ENCODE measurements around the gene PCDHGB2. TPM values are rescaled to one million over a fixed set of nuclear protein-coding genes. Genes with fewer than 3 reads are reported as not detected.

The PCDHGB2 gene
- total and polyA plus RNA-seq, 12 donors, result 0.10 to 6.3 (median 2.8) TPM

- intact Hi-C loops (cut with DNase I), result no loop called here
- H3K36me3 ChIP-seq (replicated peaks in 1 of 2), result no peaks in the 10 kb centered on the region
- peaks cover 4 to 50% (median 15%) of the 10 kb centered on the region in 3 donors for H3K9me3 ChIP-seq (replicated peaks in 1 of 3)
- no peak overlapping the region for H3K4me3 ChIP-seq
- TF ChIP-seq CTCF (IDR thresholded peaks at IDR 0.05) (no peak), POLR2A (IDR thresholded peaks at IDR 0.05) (no peak)
- DNase-seq, result no peak
- no peaks in the 10 kb centered on the region for H3K4me1 ChIP-seq (replicated peaks in 1 of 2)
- no peak overlapping the region for H3K27ac ChIP-seq
- H3K27me3 ChIP-seq, result no peaks in the 10 kb centered on the region
- WGBS, 4 donors, result 25 to 34% (median 29%) methylated on average over 15 to 46 of the region's 46 CpGs
These were observed 6.5 kb downstream of the PCDHGB2 start for GRCh38 chr5:141366016-141366896.

GRCh38 chr5:141369994-141370848 lies 10.4 kb downstream of the PCDHGB2 start, which contains the start of gene PCDHGB3:
PCDHGB3 (plus strand) TSS chr5:141370242; CDS start chr5:141370395, 153 bp downstream.
- intact Hi-C loops (cut with DNase I), result no loop called here
- Histone ChIP-seq H3K9me3 (replicated peaks in 1 of 3) (peaks cover 4 to 51% (median 4%) of the 10 kb centered on the region in 3 donors), H3K27ac (no peak within 1 kb of the TSS), H3K4me3 (peak within 1 kb of the TSS in 1 of 4 donors; percentile 34), H3K36me3 (replicated peaks in 1 of 2) (no peaks in the 10 kb centered on the region), H3K27me3 (no peaks in the 10 kb centered on the region), H3K4me1 (replicated peaks in 1 of 2) (no peaks in the 10 kb centered on the region)
- WGBS, 4 donors, result 13 to 25% (median 18%) methylated on average over 29 to 32 of the region's 32 CpGs
- TF ChIP-seq CTCF (IDR thresholded peaks at IDR 0.05), result peak in 3 of 6 experiments; percentile 25 to 31 (median 25)
- TF ChIP-seq POLR2A (IDR thresholded peaks at IDR 0.05), result no peak
- DNase-seq, result peak in 2 of 7 donors; percentile 23 to 29

- Histone ChIP-seq H3K4me3 (no peak overlapping the region), H3K27me3 (no peaks in the 10 kb centered on the region), H3K36me3 (replicated peaks in 1 of 2) (no peaks in the 10 kb centered on the region), H3K4me1 (replicated peaks in 1 of 2) (no peaks in the 10 kb centered on the region), H3K27ac (no peak overlapping the region), H3K9me3 (replicated peaks in 1 of 3) (peaks cover 2 to 37% (median 4%) of the 10 kb centered on the region in 3 donors)
- DNase-seq, result no peak
- intact Hi-C loops (cut with DNase I), result no loop called here
- TF ChIP-seq CTCF (IDR thresholded peaks at IDR 0.05) (no peak), POLR2A (IDR thresholded peaks at IDR 0.05) (no peak)
- 26 to 32% (median 27%) methylated on average over 8 to 69 of the region's 69 CpGs for WGBS, 4 donors
These were observed 12.0 kb downstream of the PCDHGB2 start for GRCh38 chr5:141371572-141372475.

Data from adrenal gland (tissue), 12 donors.